Measurements from ENCODE around the gene ZNF438. TPM values are rescaled to one million over a fixed set of nuclear protein-coding genes. Genes with fewer than 3 reads are reported as not detected.
A peak's percentile ranks its signal among the peaks of the same experiment; 100 is the strongest.
"Not testable (repeated sequence)": the region's sequence is repeated elsewhere in the genome, so short reads cannot be mapped to it uniquely, and the experiment has no call there.

Gene ZNF438
- total RNA-seq, result 13.9 TPM
- long read RNA-seq, partial matches to known transcripts, result 5 of 16 reads
- long read RNA-seq, other reads (novel, unspliced or antisense), result 11 of 16 reads

- intact Hi-C loops (cut with micrococcal nuclease), result loop anchor here (10.0 kb wide), 2 partner anchors 247 to 283 kb away; partner anchors contain the start of gene ZEB1
- ATAC-seq (peak; percentile 97), DNase-seq (peak; percentile 98)
Observed at GRCh38 chr10:31031558-31032257, at the start of gene ZNF438. TSS of gene ZNF438 (minus strand) at chr10:31031865. CDS start at chr10:30877034, 154,831 bp downstream.

GRCh38 chr10:31076610-31076988 is 44.9 kb upstream of the ZNF438 start:
- no peak for DNase-seq
- no peak for ATAC-seq
- intact Hi-C loops (cut with micrococcal nuclease), result no loop called here

GRCh38 chr10:31075881-31076609 is 44.4 kb upstream of the ZNF438 start:
- no peak for DNase-seq
- no peak for ATAC-seq
- intact Hi-C loops (cut with micrococcal nuclease), result no loop called here

- no peak for DNase-seq
- intact Hi-C loops (cut with micrococcal nuclease), result no loop called here
- peak; percentile 9 for ATAC-seq
Observed at GRCh38 chr10:31075434-31075833, 43.8 kb upstream of the ZNF438 start.

DNA sequence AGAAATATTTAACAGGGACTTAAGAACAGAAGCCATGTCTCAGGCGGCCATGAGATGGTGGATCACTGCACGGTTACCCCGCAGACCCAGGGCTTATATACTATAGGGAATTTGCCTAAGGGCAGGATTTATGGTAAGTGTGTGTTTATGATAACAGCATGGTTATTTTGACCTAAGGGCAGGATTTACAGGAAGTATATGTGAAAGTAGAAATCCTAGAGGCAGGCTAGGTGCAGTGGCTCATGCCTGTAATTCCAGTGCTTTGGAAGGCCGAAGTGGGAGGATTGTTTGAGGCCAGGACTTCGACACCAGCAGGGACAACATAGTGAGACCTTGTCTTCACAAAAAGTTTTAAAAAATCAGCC is 43.0 kb upstream of the ZNF438 start:
- ATAC-seq (no peak), DNase-seq (no peak)
- intact Hi-C loops (cut with micrococcal nuclease), result no loop called here

- ATAC-seq (no peak), DNase-seq (no peak)
- intact Hi-C loops (cut with micrococcal nuclease), result no loop called here
Observed at GRCh38 chr10:31073996-31074721, 42.5 kb upstream of the ZNF438 start.

- intact Hi-C loops (cut with micrococcal nuclease), result no loop called here
- no peak for ATAC-seq
- no peak for DNase-seq
Observed at GRCh38 chr10:31073211-31073610, 41.5 kb upstream of the ZNF438 start.

DNA sequence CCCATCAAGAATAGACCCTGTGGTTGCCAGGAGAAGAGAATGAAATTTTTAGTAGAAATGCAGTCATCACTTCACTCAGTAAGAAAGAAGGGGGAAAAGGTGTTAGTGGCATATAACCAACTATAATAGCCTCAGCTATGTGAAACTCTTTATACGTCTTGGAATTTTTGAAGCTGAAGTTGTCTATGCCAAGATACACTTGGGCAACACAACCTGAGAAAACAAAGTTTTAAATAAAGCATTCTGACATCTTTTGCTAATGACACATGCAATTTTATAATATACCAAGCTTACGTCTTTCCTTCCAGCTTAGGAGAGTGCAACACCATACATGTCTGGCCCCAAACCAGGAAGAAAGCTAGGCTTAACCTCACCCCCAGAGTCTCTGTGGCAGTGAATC is 40.8 kb upstream of the ZNF438 start:
- no peak for DNase-seq
- intact Hi-C loops (cut with micrococcal nuclease), result no loop called here
- no peak for ATAC-seq

GRCh38 chr10:31071232-31072005 is 39.8 kb upstream of the ZNF438 start:
- peak; percentile 93 for ATAC-seq

GRCh38 chr10:31070691-31071090 is 39.0 kb upstream of the ZNF438 start:
- ATAC-seq (peak; percentile 8), DNase-seq (no peak)
- intact Hi-C loops (cut with micrococcal nuclease), result no loop called here

More at GRCh38 chr10:31071232-31072005, 39.8 kb upstream of the ZNF438 start:
- DNase-seq, result no peak
- intact Hi-C loops (cut with micrococcal nuclease), result no loop called here

GRCh38 chr10:31070025-31070424 is 38.4 kb upstream of the ZNF438 start:
- DNase-seq (no peak), ATAC-seq (peak; percentile 11)
- intact Hi-C loops (cut with micrococcal nuclease), result no loop called here

GRCh38 chr10:31069411-31069810 is 37.7 kb upstream of the ZNF438 start:
- ATAC-seq, result no peak
- intact Hi-C loops (cut with micrococcal nuclease), result no loop called here
- no peak for DNase-seq

DNA sequence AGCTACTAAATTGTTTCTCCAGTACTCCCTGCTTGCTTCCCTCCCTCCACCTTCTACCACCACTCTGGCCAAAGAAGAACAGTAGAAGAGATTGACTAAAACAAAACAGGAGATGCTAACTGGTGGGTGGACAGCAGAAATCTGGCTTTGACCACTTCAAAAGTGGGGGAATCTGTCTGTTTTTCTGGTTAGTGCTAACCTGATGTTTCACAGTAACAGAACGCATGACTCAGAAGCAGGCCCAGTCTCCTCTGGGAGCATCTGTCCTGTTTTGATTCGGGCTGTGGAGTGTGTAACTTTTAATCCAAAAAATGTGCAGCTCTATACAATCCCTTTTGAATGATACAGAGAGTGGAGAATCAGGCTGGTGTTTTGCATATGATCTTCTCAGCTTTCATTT is 32.7 kb upstream of the ZNF438 start:
- intact Hi-C loops (cut with micrococcal nuclease), result no loop called here

GRCh38 chr10:31063841-31064240 is 32.2 kb upstream of the ZNF438 start:
- intact Hi-C loops (cut with micrococcal nuclease), result no loop called here
- DNase-seq, result no peak
- ATAC-seq, result peak; percentile 30

More for the DNA sequence above, 32.7 kb upstream of the ZNF438 start:
- ATAC-seq (peak; percentile 86), DNase-seq (no peak)

GRCh38 chr10:31062856-31063255 is 31.2 kb upstream of the ZNF438 start:
- intact Hi-C loops (cut with micrococcal nuclease), result no loop called here
- peak; percentile 76 for ATAC-seq
- DNase-seq, result no peak

- ATAC-seq (no peak), DNase-seq (no peak)
- intact Hi-C loops (cut with micrococcal nuclease), result no loop called here
Observed at GRCh38 chr10:31061941-31062340, 30.3 kb upstream of the ZNF438 start.

GRCh38 chr10:31058795-31059703 is 27.4 kb upstream of the ZNF438 start:
- intact Hi-C loops (cut with micrococcal nuclease), result no loop called here
- DNase-seq (no peak), ATAC-seq (no peak)

GRCh38 chr10:31056678-31057077 is 25.0 kb upstream of the ZNF438 start:
- intact Hi-C loops (cut with micrococcal nuclease); ATAC-seq; DNase-seq: not testable (repeated sequence)
